Neuronal stem cell (in vitro differentiated cells): Measurements from ENCODE around the gene FAS.

Experiments
- DNase-seq: peaks from one replicate; pipeline ENCODE4 v3.0.0-alpha.2; 2013; ENCODE audit warnings: low spot score
- H2AFZ ChIP-seq: one replicate; pipeline ENCODE4 v1.6.1; 2013; ENCODE audit warnings: mild to moderate bottlenecking, low read length, inconsistent platforms
- H2AK5ac ChIP-seq: 2 replicates; pipeline ENCODE4 v1.6.1; 2013; ENCODE audit warnings: low read depth, mild to moderate bottlenecking, inconsistent platforms, low read length, moderate library complexity, mixed read lengths
- H2BK120ac ChIP-seq: 2 replicates; pipeline ENCODE4 v1.6.1; 2013; ENCODE audit warnings: low read depth, mild to moderate bottlenecking, inconsistent platforms, low read length, moderate library complexity, mixed read lengths
- H2BK12ac ChIP-seq: one replicate; pipeline ENCODE4 v1.6.1; 2013; ENCODE audit warnings: low read length, inconsistent platforms
- H2BK15ac ChIP-seq: 2 replicates; pipeline ENCODE4 v1.6.1; 2013; ENCODE audit warnings: mild to moderate bottlenecking, low read length, inconsistent platforms, mixed read lengths
- H2BK5ac ChIP-seq: one replicate; pipeline ENCODE4 v1.6.1; 2013; ENCODE audit warnings: inconsistent platforms, mild to moderate bottlenecking, low read length, moderate library complexity
- H3K14ac ChIP-seq: one replicate; pipeline ENCODE4 v1.6.1; 2013; ENCODE audit warnings: low read length, inconsistent platforms
- H3K18ac ChIP-seq: 2 replicates; pipeline ENCODE4 v1.6.1; 2013; ENCODE audit warnings: low read length, inconsistent platforms
- H3K23ac ChIP-seq: 2 replicates; pipeline ENCODE4 v1.6.1; 2013; ENCODE audit warnings: low read depth, mild to moderate bottlenecking, mixed read lengths, low read length, inconsistent platforms; ENCODE audit not compliant: poor library complexity
- H3K27ac ChIP-seq: replicated peaks from 3 replicates; pipeline ENCODE4 v1.5.1; 2013; ENCODE audit warnings: low read length, inconsistent platforms
- H3K27me3 ChIP-seq, 3 experiments: 2 replicates each; pipeline ENCODE4 v1.6.1; 2013; ENCODE audit warnings: low read length in 3 of 3, mild to moderate bottlenecking in 2 of 3, inconsistent platforms in 1 of 3, low read depth in 1 of 3, mixed read lengths in 1 of 3, moderate library complexity in 1 of 3; ENCODE audit not compliant: control insufficient read depth in 3 of 3, insufficient read depth in 3 of 3
- H3K36me3 ChIP-seq, 2 donors: replicated peaks in 1 of 2; 2 replicates each; pipeline ENCODE4 v1.6.1; 2013; ENCODE audit warnings: low read length in 2 of 2; ENCODE audit not compliant: control insufficient read depth in 2 of 2, insufficient read depth in 2 of 2
- H3K4ac ChIP-seq: 2 replicates; pipeline ENCODE4 v1.6.1; 2013; ENCODE audit warnings: inconsistent platforms, mild to moderate bottlenecking, low read length, moderate library complexity
- H3K4me1 ChIP-seq, 2 donors: 1 replicate in 1 of 2; 2 replicates in 1 of 2; pipeline ENCODE4 v1.6.1; 2013; ENCODE audit warnings: low read length in 2 of 2, low read depth in 1 of 2; ENCODE audit not compliant: control insufficient read depth in 2 of 2, insufficient read depth in 1 of 2
- H3K4me2 ChIP-seq: one replicate; pipeline ENCODE4 v1.6.1; 2013; ENCODE audit warnings: mild to moderate bottlenecking, low read length, inconsistent platforms; ENCODE audit not compliant: insufficient read depth, poor library complexity, severe bottlenecking
- H3K4me3 ChIP-seq, 2 donors: 2 replicates each; pipeline ENCODE4 v1.5.1; 2013; ENCODE audit warnings: low read length in 2 of 2, mild to moderate bottlenecking in 2 of 2, inconsistent platforms in 1 of 2, moderate library complexity in 1 of 2
- H3K79me1 ChIP-seq: one replicate; pipeline ENCODE4 v1.6.1; 2013; ENCODE audit warnings: low read depth, mild to moderate bottlenecking, inconsistent platforms, low read length, moderate library complexity
- H3K9ac ChIP-seq: one replicate; pipeline ENCODE4 v1.6.1; 2013; ENCODE audit warnings: mild to moderate bottlenecking, low read depth, low read length, inconsistent platforms; ENCODE audit not compliant: poor library complexity
- H3K9me3 ChIP-seq, 2 donors: replicated peaks in 1 of 2; 2 replicates each; pipeline versions ENCODE3 to v1.6.1; 2013; ENCODE audit warnings: low read length in 2 of 2, mild to moderate bottlenecking in 2 of 2, inconsistent platforms in 1 of 2, low read depth in 1 of 2, mixed read lengths in 1 of 2, moderate library complexity in 1 of 2; ENCODE audit not compliant: control insufficient read depth in 2 of 2, insufficient read depth in 1 of 2
- H4K8ac ChIP-seq: one replicate; pipeline ENCODE4 v1.6.1; 2013; ENCODE audit warnings: low read depth, mild to moderate bottlenecking, inconsistent platforms, low read length, moderate library complexity
- H4K91ac ChIP-seq: one replicate; pipeline ENCODE4 v1.6.1; 2013; ENCODE audit warnings: low read length, low read depth, mild to moderate bottlenecking, inconsistent platforms; ENCODE audit not compliant: poor library complexity
- WGBS, 2 donors: extraction: QIAGEN DNeasy Blood & Tissue Kit; methylation state at CpG; one replicate each; pipeline ENCODE4 v1.1.7; 2013; ENCODE audit warnings: missing lambda C conversion rate in 2 of 2, mixed read lengths in 1 of 2; ENCODE audit not compliant: insufficient read length in 2 of 2, insufficient replicate concordance in 1 of 2; ENCODE audit errors: extremely low coverage in 2 of 2; 5-methylcytosine and 5-hydroxymethylcytosine counted together

Gene FAS

DNA sequence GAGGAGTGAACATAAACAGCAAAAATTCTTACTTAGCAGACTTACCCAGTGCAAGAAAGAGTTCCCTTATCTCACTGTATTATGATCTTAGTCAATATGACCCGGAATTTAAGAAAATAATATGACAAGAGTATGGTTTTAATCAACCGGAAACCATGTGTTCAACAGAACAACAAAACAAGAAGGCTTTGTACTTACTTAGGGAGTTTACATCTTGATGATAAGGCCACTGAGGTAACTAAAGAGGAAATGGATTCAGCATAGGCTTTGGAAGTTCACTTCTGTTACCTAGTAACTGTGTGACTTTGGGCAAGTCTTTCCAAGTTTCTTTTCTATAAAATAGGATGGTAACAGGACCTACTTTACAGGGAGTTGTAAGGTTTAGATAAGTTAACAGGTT lies 7.4 kb upstream of the FAS start:
- no peak overlapping the region for H3K18ac ChIP-seq
- no peak overlapping the region for H2AK5ac ChIP-seq
- H2BK12ac ChIP-seq, result no peak overlapping the region
- no peak overlapping the region for H3K23ac ChIP-seq
- no peak overlapping the region for H2BK120ac ChIP-seq
- no peak overlapping the region for H3K9ac ChIP-seq
- no peak overlapping the region for H3K4ac ChIP-seq
- no peak overlapping the region for H3K4me2 ChIP-seq
- H3K4me3 ChIP-seq, result no peak overlapping the region
- H3K79me1 ChIP-seq, result no peaks in the 10 kb centered on the region
- no peak overlapping the region for H2BK15ac ChIP-seq
- H3K36me3 ChIP-seq, result no peaks in the 10 kb centered on the region
- no peak for DNase-seq
- H2AFZ ChIP-seq, result no peak overlapping the region
- no peaks in the 10 kb centered on the region for H3K27me3 ChIP-seq
- no peak overlapping the region for H3K27ac ChIP-seq
- H3K14ac ChIP-seq, result no peak overlapping the region
- H3K4me1 ChIP-seq, result peaks cover 2 to 5% of the 10 kb centered on the region in 2 donors
- H2BK5ac ChIP-seq, result no peak overlapping the region
- no peaks in the 10 kb centered on the region for H3K9me3 ChIP-seq
- no CpG with 5 or more reads among the region's 2 CpGs for WGBS, 2 donors
- H4K8ac ChIP-seq, result no peak overlapping the region
- no peak overlapping the region for H4K91ac ChIP-seq

DNA sequence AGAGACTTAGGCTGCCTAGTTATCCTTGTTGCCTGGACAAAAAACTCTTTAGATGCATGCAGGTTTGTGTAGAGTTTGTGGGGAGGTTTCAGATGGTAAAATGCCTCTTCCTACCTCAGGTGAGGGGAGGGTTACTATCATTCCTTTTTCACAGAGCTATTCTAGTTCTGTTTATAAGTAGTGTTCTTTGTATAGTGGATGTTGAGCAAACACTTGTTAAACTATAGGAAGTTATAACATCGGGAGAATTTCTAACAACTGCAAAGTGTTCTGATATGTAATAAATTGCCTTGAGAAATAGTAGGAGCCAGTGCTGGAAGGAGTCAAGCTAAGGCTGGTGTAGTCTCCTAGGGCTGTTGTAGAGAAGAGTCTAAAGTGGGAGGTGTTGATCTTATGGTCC lies 6.7 kb upstream of the FAS start:
- Histone ChIP-seq H3K4me3 (no peak overlapping the region), H3K23ac (no peak overlapping the region), H4K91ac (no peak overlapping the region), H3K14ac (no peak overlapping the region), H2BK12ac (no peak overlapping the region), H2AFZ (no peak overlapping the region), H3K27me3 (no peaks in the 10 kb centered on the region), H2BK5ac (no peak overlapping the region), H3K36me3 (no peaks in the 10 kb centered on the region), H3K4me2 (no peak overlapping the region), H3K27ac (no peak overlapping the region), H3K18ac (no peak overlapping the region), H3K9me3 (no peaks in the 10 kb centered on the region), H3K9ac (no peak overlapping the region), H3K4me1 (peaks cover 2 to 5% of the 10 kb centered on the region in 2 donors), H2BK15ac (no peak overlapping the region), H2BK120ac (no peak overlapping the region), H4K8ac (no peak overlapping the region), H3K4ac (no peak overlapping the region), H2AK5ac (no peak overlapping the region), H3K79me1 (no peaks in the 10 kb centered on the region)
- no peak for DNase-seq
- WGBS, 2 donors, result no CpG with 5 or more reads among the region's 1 CpG

DNA sequence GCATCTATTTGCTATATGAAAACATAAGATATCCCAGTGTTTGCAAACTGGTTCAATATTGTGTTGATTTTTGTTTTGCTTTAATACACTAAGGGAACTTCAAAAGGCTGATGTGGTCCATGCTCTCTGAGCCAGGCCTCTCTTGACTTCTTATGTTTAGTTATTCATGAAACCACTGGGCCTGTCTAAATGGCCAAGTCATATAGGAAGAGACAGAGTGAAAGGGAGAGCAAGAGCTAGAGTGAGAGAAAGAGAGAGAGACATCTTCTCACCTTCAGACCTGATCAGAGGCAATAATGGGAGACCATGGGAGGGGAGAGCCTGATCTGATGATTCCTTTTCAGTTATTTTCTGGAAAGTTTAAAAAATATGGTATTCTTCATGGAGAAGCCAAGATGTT lies 6.1 kb upstream of the FAS start:
- no peak for DNase-seq
- Histone ChIP-seq H3K23ac (no peak overlapping the region), H3K27me3 (no peaks in the 10 kb centered on the region), H2BK15ac (no peak overlapping the region), H3K27ac (no peak overlapping the region), H2BK120ac (no peak overlapping the region), H3K4ac (no peak overlapping the region), H3K18ac (no peak overlapping the region), H2AFZ (no peak overlapping the region), H3K4me2 (no peak overlapping the region), H2BK5ac (no peak overlapping the region), H3K79me1 (no peaks in the 10 kb centered on the region), H3K4me1 (peaks cover 2 to 5% of the 10 kb centered on the region in 2 donors), H3K9ac (no peak overlapping the region), H2AK5ac (no peak overlapping the region), H3K36me3 (no peaks in the 10 kb centered on the region), H4K8ac (no peak overlapping the region), H3K4me3 (no peak overlapping the region), H3K14ac (no peak overlapping the region), H2BK12ac (no peak overlapping the region), H3K9me3 (no peaks in the 10 kb centered on the region), H4K91ac (no peak overlapping the region)

- no peak overlapping the region for H4K91ac ChIP-seq
- no peak overlapping the region for H3K14ac ChIP-seq
- peaks cover 5 to 7% of the 10 kb centered on the region in 2 donors for H3K4me1 ChIP-seq
- no peaks in the 10 kb centered on the region for H3K27me3 ChIP-seq
- H2AFZ ChIP-seq, result no peak overlapping the region
- H2BK120ac ChIP-seq, result no peak overlapping the region
- no peak overlapping the region for H3K4me2 ChIP-seq
- H3K23ac ChIP-seq, result no peak overlapping the region
- H3K9me3 ChIP-seq, result no peaks in the 10 kb centered on the region
- no peak overlapping the region for H3K18ac ChIP-seq
- H2BK5ac ChIP-seq, result no peak overlapping the region
- no peak overlapping the region for H4K8ac ChIP-seq
- H2BK15ac ChIP-seq, result no peak overlapping the region
- H3K36me3 ChIP-seq, result no peaks in the 10 kb centered on the region
- WGBS, 2 donors, result no CpG with 5 or more reads among the region's 2 CpGs
- no peaks in the 10 kb centered on the region for H3K79me1 ChIP-seq
- no peak overlapping the region for H2BK12ac ChIP-seq
- H2AK5ac ChIP-seq, result no peak overlapping the region
- no peak overlapping the region for H3K4me3 ChIP-seq
- DNase-seq, result peak; percentile 29
- H3K4ac ChIP-seq, result no peak overlapping the region
- no peak overlapping the region for H3K27ac ChIP-seq
- H3K9ac ChIP-seq, result no peak overlapping the region
These were observed 3.9 kb upstream of the FAS start for GRCh38 chr10:88986549-88987242.
